DND-41 (cell line): ENCODE data around the gene ENO2.

Experiments
- ATAC-seq: fragments of 200-7000 bp; cut with Tn5 transposase; 3 replicates; pipeline ENCODE4 v1.9.1; 2021; ENCODE audit warnings: low read depth; ENCODE audit not compliant: insufficient read depth
- DNase-seq: peaks from one replicate; pipeline ENCODE4 v3.0.0-alpha.2; 2020
- H2AFZ ChIP-seq: 2 replicates; pipeline ENCODE4 v1.6.0; 2012; ENCODE audit warnings: low read depth, low read length
- H3K27ac ChIP-seq: 2 replicates; pipeline ENCODE4 v1.5.1; 2012; ENCODE audit warnings: low read length, inconsistent platforms
- H3K27me3 ChIP-seq: fragments of 200-600 bp; sonication (generic); 2 replicates; pipeline ENCODE4 v1.6.0; 2012; ENCODE audit warnings: low read length, mild to moderate bottlenecking, inconsistent platforms; ENCODE audit not compliant: insufficient read depth, poor library complexity
- H3K36me3 ChIP-seq: 2 replicates; pipeline ENCODE4 v1.5.1; 2012; ENCODE audit warnings: low read length, inconsistent platforms; ENCODE audit not compliant: insufficient read depth
- H3K4me1 ChIP-seq: 2 replicates; pipeline ENCODE4 v1.5.1; 2012; ENCODE audit warnings: mild to moderate bottlenecking, low read length; ENCODE audit not compliant: insufficient read depth
- H3K4me2 ChIP-seq: 2 replicates; pipeline ENCODE4 v1.6.0; 2012; ENCODE audit warnings: mild to moderate bottlenecking, moderate library complexity, low read length, inconsistent platforms; ENCODE audit not compliant: insufficient read depth
- H3K4me3 ChIP-seq, 2 experiments: fragments of 200-600 bp in 1 of 2; shearing (Covaris generic) in 1 of 2; 2 replicates each; pipeline ENCODE4 v1.5.1; 2012 to 2016; ENCODE audit warnings: inconsistent platforms in 2 of 2, low read length in 2 of 2, mild to moderate bottlenecking in 2 of 2, low read depth in 1 of 2, moderate library complexity in 1 of 2
- H3K79me2 ChIP-seq: 2 replicates; pipeline ENCODE4 v1.6.0; 2012; ENCODE audit warnings: low read length, inconsistent platforms; ENCODE audit not compliant: insufficient read depth
- H3K9ac ChIP-seq: 2 replicates; pipeline ENCODE4 v1.6.0; 2012; ENCODE audit warnings: low read depth, mild to moderate bottlenecking, inconsistent platforms, low read length, moderate library complexity
- H3K9me3 ChIP-seq: 2 replicates; pipeline ENCODE4 v1.5.1; 2012; ENCODE audit warnings: low read length, moderate library complexity, mild to moderate bottlenecking, inconsistent platforms; ENCODE audit not compliant: insufficient read depth, severe bottlenecking
- H4K20me1 ChIP-seq: 2 replicates; pipeline ENCODE4 v1.6.0; 2012; ENCODE audit warnings: low read length; ENCODE audit not compliant: insufficient read depth
- EZH2 ChIP-seq: IDR thresholded peaks from 3 replicates; pipeline ENCODE4 v1.6.1; 2012; ENCODE audit warnings: borderline replicate concordance, low read depth, mild to moderate bottlenecking, moderate library complexity, low read length, inconsistent platforms; ENCODE audit not compliant: severe bottlenecking
- TF ChIP-seq, protein P1 (sequence below): IDR thresholded peaks from 2 replicates; pipeline ENCODE4 v1.5.1; 2012; ENCODE audit warnings: borderline replicate concordance, low read length, moderate library complexity, mild to moderate bottlenecking; ENCODE audit not compliant: poor library complexity, severe bottlenecking; ENCODE audit errors: extremely low read depth

Gene ENO2

DNA sequence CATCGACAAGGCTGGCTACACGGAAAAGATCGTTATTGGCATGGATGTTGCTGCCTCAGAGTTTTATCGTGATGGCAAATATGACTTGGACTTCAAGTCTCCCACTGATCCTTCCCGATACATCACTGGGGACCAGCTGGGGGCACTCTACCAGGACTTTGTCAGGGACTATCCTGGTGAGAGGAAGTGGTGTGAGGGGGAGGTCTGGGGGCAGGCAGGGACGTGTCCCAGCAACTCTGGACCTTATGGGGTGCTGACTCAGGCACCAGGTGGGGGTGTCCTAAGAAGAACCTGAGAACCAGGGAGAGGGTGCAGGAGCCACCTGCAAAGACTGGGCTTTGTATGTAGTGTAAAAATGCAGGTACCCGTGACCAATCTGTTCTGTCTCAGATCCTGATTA lies 5.2 kb downstream of the ENO2 start:
- Histone ChIP-seq H4K20me1 (peaks cover 10% of the 10 kb centered on the region), H3K27ac (no peak overlapping the region), H3K9ac (no peak overlapping the region), H3K36me3 (peaks cover 74% of the 10 kb centered on the region), H2AFZ (no peak overlapping the region), H3K27me3 (no peaks in the 10 kb centered on the region), H3K4me3 (no peak overlapping the region), H3K79me2 (peaks cover 24% of the 10 kb centered on the region), H3K9me3 (no peaks in the 10 kb centered on the region), H3K4me1 (peaks cover 35% of the 10 kb centered on the region), H3K4me2 (no peak overlapping the region)
- ATAC-seq = no peak
- no peak for DNase-seq
- no peak for TF ChIP-seq EZH2
- TF ChIP-seq, protein P1, sequence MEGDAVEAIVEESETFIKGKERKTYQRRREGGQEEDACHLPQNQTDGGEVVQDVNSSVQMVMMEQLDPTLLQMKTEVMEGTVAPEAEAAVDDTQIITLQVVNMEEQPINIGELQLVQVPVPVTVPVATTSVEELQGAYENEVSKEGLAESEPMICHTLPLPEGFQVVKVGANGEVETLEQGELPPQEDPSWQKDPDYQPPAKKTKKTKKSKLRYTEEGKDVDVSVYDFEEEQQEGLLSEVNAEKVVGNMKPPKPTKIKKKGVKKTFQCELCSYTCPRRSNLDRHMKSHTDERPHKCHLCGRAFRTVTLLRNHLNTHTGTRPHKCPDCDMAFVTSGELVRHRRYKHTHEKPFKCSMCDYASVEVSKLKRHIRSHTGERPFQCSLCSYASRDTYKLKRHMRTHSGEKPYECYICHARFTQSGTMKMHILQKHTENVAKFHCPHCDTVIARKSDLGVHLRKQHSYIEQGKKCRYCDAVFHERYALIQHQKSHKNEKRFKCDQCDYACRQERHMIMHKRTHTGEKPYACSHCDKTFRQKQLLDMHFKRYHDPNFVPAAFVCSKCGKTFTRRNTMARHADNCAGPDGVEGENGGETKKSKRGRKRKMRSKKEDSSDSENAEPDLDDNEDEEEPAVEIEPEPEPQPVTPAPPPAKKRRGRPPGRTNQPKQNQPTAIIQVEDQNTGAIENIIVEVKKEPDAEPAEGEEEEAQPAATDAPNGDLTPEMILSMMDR = no peak

DNA sequence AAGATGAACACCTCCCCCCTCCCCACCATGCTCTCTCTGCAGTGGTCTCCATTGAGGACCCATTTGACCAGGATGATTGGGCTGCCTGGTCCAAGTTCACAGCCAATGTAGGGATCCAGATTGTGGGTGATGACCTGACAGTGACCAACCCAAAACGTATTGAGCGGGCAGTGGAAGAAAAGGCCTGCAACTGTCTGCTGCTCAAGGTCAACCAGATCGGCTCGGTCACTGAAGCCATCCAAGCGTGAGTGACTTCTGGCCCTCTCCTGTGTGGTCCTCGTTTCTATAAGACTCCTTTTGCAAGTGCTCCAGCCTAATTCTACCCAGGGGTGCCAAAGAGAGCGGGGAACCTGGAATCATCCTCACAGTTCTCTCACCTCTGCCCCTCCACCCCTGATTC lies 7.2 kb downstream of the ENO2 start:
- peaks cover 36% of the 10 kb centered on the region for H3K4me1 ChIP-seq
- DNase-seq = no peak

DNA sequence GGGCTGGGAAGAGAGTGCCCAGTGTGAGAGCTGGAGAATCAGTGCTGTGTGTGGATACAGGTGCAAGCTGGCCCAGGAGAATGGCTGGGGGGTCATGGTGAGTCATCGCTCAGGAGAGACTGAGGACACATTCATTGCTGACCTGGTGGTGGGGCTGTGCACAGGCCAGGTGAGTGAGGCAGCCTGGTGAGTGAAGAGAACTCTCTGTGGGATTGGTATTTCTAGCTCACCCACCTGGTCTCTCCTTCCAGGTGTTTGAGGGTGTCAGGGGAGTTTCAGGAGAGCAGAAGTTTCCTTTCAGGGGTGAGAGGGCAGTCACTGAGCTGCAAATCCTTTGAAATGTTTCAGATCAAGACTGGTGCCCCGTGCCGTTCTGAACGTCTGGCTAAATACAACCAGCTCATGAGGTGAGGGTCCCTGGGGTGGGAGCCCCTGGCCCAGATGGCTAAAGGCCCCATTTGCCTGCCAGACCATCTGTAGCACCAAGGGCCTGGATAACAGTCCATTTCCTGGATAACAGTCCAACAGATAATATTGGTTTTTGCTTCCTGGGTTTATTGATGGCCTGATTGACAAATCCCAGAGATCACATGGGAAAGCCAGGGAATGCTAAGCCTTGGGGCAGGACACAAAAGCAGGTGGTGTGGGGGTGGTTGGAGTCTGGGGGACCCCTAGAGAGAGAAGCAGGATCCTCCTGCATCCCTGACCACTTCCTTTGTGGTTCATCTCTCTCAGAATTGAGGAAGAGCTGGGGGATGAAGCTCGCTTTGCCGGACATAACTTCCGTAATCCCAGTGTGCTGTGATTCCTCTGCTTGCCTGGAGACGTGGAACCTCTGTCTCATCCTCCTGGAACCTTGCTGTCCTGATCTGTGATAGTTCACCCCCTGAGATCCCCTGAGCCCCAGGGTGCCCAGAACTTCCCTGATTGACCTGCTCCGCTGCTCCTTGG lies 7.9 kb downstream of the ENO2 start:
- Histone ChIP-seq H3K4me1 (peaks cover 36% of the 10 kb centered on the region), H3K9ac (no peak overlapping the region), H4K20me1 (no peaks in the 10 kb centered on the region), H3K79me2 (peaks cover 4% of the 10 kb centered on the region), H3K27ac (no peak overlapping the region), H3K9me3 (no peaks in the 10 kb centered on the region), H2AFZ (no peak overlapping the region), H3K4me3 (no peak overlapping the region), H3K36me3 (peaks cover 56% of the 10 kb centered on the region), H3K27me3 (no peaks in the 10 kb centered on the region), H3K4me2 (no peak overlapping the region)
- ATAC-seq = no peak
- no peak for DNase-seq
- TF ChIP-seq, protein P1 = no peak
- TF ChIP-seq EZH2 = no peak

More for the DNA sequence above, 7.2 kb downstream of the ENO2 start:
- ATAC-seq = no peak
- Histone ChIP-seq H3K9me3 (no peaks in the 10 kb centered on the region), H3K9ac (no peak overlapping the region), H3K27me3 (no peaks in the 10 kb centered on the region), H3K36me3 (peaks cover 64% of the 10 kb centered on the region), H2AFZ (no peak overlapping the region), H4K20me1 (peaks cover 3% of the 10 kb centered on the region; the same call in 1 of the 2 replicates), H3K27ac (no peak overlapping the region), H3K79me2 (peaks cover 4% of the 10 kb centered on the region; the same call in 1 of the 2 replicates), H3K4me3 (no peak overlapping the region), H3K4me2 (no peak overlapping the region)
- TF ChIP-seq EZH2 = no peak
- TF ChIP-seq, protein P1 = no peak
